ENCODE results near the gene USO1.

GRCh38 chr4:75777589-75777988 is 53.2 kb downstream of the USO1 start:
- no peak for TF ChIP-seq CTCF (IDR thresholded peaks at IDR 0.05; ENCODE audit: low read depth, low read length)
- no peak for TF ChIP-seq POLR2A (IDR thresholded peaks at IDR 0.05; ENCODE audit: extremely low read depth, insufficient read length)
